Osteocyte (in vitro differentiated cells): Measurements from ENCODE around the gene AGPS. TPM values are rescaled to one million over a fixed set of nuclear protein-coding genes. Genes with fewer than 3 reads are reported as not detected.

Experiments
- DNase-seq: peaks from one replicate; pipeline ENCODE4 v3.0.0; 2021; ENCODE audit warnings: mixed read lengths; ENCODE audit not compliant: unreplicated experiment; ENCODE audit errors: extremely low spot score
- H3K27ac Mint-ChIP-seq: one replicate; pipeline ENCODE4 v1.8.0; 2021; ENCODE audit warnings: mild to moderate bottlenecking, mixed read lengths; ENCODE audit not compliant: unreplicated experiment
- H3K27me3 Mint-ChIP-seq: one replicate; pipeline ENCODE4 v1.8.0; 2021; ENCODE audit warnings: mixed read lengths; ENCODE audit not compliant: unreplicated experiment
- H3K36me3 Mint-ChIP-seq: one replicate; pipeline ENCODE4 v1.8.0; 2021; ENCODE audit warnings: mixed read lengths; ENCODE audit not compliant: unreplicated experiment
- H3K4me1 Mint-ChIP-seq: one replicate; pipeline ENCODE4 v1.8.0; 2021; ENCODE audit warnings: mixed read lengths; ENCODE audit not compliant: unreplicated experiment
- H3K4me3 Mint-ChIP-seq: one replicate; pipeline ENCODE4 v1.8.0; 2021; ENCODE audit warnings: mild to moderate bottlenecking, moderate library complexity, mixed read lengths; ENCODE audit not compliant: unreplicated experiment
- H3K9me3 Mint-ChIP-seq: one replicate; pipeline ENCODE4 v1.8.0; 2021; ENCODE audit warnings: mixed read lengths; ENCODE audit not compliant: unreplicated experiment
- CTCF ChIP-seq: fragments of 200-600 bp; sonication (generic); IDR thresholded peaks from 2 replicates; pipeline ENCODE4 v1.5.0; 2021; ENCODE audit warnings: antibody characterized with exemption, mild to moderate bottlenecking, moderate library complexity
- total RNA-seq: library from RNA; stranded (reverse); gene quantifications from 2 replicates; pipeline ENCODE4 v1.2.1, GENCODE V29; 2021

Gene AGPS
- total RNA-seq, 1 donor from 2014 or later = 38.0 TPM

GRCh38 chr2:177400337-177400923 is 7.9 kb downstream of the AGPS start:
- no peaks in the 10 kb centered on the region for H3K9me3 Mint-ChIP-seq
- TF ChIP-seq CTCF = no peak
- peaks cover 2% of the 10 kb centered on the region for H3K36me3 Mint-ChIP-seq
- H3K4me3 Mint-ChIP-seq = no peak overlapping the region
- H3K4me1 Mint-ChIP-seq = peaks cover 25% of the 10 kb centered on the region
- no peaks in the 10 kb centered on the region for H3K27me3 Mint-ChIP-seq
- DNase-seq = no peak
- H3K27ac Mint-ChIP-seq = no peak overlapping the region

- Mint-ChIP-seq H3K9me3 (no peaks in the 10 kb centered on the region), H3K4me3 (no peak overlapping the region), H3K27me3 (no peaks in the 10 kb centered on the region), H3K27ac (no peak overlapping the region), H3K36me3 (peaks cover 2% of the 10 kb centered on the region), H3K4me1 (peaks cover 15% of the 10 kb centered on the region)
- no peak for DNase-seq
- TF ChIP-seq CTCF = no peak
Observed at GRCh38 chr2:177402096-177402495, 9.5 kb downstream of the AGPS start.

- no peak overlapping the region for H3K27ac Mint-ChIP-seq
- TF ChIP-seq CTCF = no peak
- no peak for DNase-seq
- H3K4me1 Mint-ChIP-seq = peaks cover 7% of the 10 kb centered on the region
- H3K36me3 Mint-ChIP-seq = no peaks in the 10 kb centered on the region
- H3K4me3 Mint-ChIP-seq = no peak overlapping the region
- H3K9me3 Mint-ChIP-seq = no peaks in the 10 kb centered on the region
- no peaks in the 10 kb centered on the region for H3K27me3 Mint-ChIP-seq
Observed at GRCh38 chr2:177403838-177404237, 11.3 kb downstream of the AGPS start.

- H3K4me1 Mint-ChIP-seq = peaks cover 7% of the 10 kb centered on the region
- H3K27me3 Mint-ChIP-seq = no peaks in the 10 kb centered on the region
- DNase-seq = no peak
- no peak for TF ChIP-seq CTCF
- H3K9me3 Mint-ChIP-seq = no peaks in the 10 kb centered on the region
- H3K36me3 Mint-ChIP-seq = no peaks in the 10 kb centered on the region
- H3K27ac Mint-ChIP-seq = no peak overlapping the region
- H3K4me3 Mint-ChIP-seq = no peak overlapping the region
Observed at GRCh38 chr2:177404243-177404642, 11.7 kb downstream of the AGPS start.

GRCh38 chr2:177405029-177405692 is 12.6 kb downstream of the AGPS start:
- Mint-ChIP-seq H3K27me3 (no peaks in the 10 kb centered on the region), H3K36me3 (no peaks in the 10 kb centered on the region), H3K27ac (no peak overlapping the region), H3K9me3 (no peaks in the 10 kb centered on the region), H3K4me3 (no peak overlapping the region), H3K4me1 (peaks cover 7% of the 10 kb centered on the region)
- no peak for TF ChIP-seq CTCF
- no peak for DNase-seq
